8988T (cell line): ENCODE data around the gene PGS1.
"Not testable (repeated sequence)": the region's sequence is repeated elsewhere in the genome, so short reads cannot be mapped to it uniquely, and the experiment has no call there.

Source experiments
- DNase-seq: peaks from one replicate; pipeline ENCODE4 v3.0.0; 2011

Gene PGS1

GRCh38 chr17:78378225-78379130 lies at the start of gene PGS1:
Gene PGS1, plus strand, starts transcription at chr17:78378649. Its CDS starts 17 bp downstream, at chr17:78378666.
- DNase-seq = no peak

GRCh38 chr17:78329263-78330059 lies 49.0 kb upstream of the PGS1 start:
- DNase-seq = no peak

DNA sequence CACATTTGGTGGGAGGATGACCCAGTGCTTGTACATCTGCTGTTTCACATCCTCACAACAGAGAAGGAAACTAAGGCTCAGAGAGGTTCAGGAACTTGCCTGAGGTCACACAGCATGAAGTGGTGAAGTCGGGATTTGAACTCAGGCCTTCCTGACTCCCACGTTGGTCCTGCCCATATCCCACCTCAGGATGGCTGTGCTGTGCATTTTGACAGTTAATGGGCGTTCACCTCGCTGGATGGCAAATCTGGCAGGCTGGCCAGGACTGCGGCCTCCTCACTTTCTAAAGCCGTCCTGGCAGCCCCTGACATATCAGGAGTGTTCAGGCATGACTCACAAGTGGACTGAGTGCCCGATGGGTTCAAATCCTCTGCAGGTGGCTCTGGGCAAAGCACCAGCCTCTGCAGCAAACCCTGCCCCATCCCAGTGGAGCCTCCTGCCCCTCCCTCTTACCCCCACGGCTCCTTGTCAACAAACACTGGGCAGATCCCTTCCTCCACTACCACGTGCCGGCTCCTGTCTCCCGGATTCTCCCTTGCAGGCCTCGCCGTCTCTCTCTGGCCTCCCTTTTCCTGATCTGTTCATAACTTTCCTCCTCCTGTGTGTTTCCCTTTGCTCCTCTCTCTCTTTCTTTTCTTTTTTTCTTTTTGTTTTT lies 47.8 kb upstream of the PGS1 start:
- no peak for DNase-seq

GRCh38 chr17:78331355-78331754 lies 47.1 kb upstream of the PGS1 start:
- DNase-seq = not testable (repeated sequence)

- DNase-seq = no peak
Observed at GRCh38 chr17:78332991-78333390, 45.5 kb upstream of the PGS1 start.

GRCh38 chr17:78335209-78335608 lies 43.2 kb upstream of the PGS1 start:
- no peak for DNase-seq

GRCh38 chr17:78337244-78338109 lies 41.0 kb upstream of the PGS1 start:
- no peak for DNase-seq

- DNase-seq = no peak
Observed at GRCh38 chr17:78338486-78339259, 39.8 kb upstream of the PGS1 start.

DNA sequence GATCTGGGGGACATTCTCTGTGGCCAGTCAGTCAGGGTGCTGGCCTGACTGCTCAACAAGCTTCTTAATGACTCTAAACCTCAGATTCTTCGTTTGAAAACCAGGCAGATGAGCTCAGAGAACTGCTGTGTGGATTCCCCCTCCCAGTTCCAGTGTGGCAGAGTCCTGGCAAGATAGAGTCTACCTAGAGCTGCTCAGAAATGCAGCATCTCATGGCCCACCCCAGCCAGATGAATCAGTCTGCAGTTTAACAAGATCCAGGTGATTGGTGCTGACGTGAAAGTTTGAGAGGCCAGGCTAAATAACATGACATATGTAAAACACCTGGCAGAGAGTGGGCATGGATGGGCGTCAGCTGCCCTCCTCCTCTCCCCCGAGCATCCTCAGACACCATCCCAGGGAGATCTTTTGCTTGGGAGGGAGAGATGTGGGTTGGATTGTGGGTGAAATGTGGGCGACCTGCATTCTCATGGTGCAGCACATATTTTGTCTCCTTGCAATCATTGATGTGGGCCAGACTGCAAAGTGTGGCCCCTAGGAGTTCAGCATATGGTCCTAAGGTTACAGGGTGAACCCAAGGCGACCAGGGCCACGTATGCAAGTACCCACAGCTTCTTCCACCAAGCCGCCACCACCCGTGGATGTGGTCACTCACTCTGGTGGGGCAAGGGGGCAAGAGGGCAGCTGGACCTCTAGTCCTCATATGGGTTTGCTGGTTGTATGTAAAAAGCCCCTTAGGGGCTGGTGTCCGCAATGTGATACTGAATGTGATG lies 38.1 kb upstream of the PGS1 start:
- DNase-seq = no peak

GRCh38 chr17:78341559-78342448 lies 36.6 kb upstream of the PGS1 start:
- peak; percentile 68 for DNase-seq

DNA sequence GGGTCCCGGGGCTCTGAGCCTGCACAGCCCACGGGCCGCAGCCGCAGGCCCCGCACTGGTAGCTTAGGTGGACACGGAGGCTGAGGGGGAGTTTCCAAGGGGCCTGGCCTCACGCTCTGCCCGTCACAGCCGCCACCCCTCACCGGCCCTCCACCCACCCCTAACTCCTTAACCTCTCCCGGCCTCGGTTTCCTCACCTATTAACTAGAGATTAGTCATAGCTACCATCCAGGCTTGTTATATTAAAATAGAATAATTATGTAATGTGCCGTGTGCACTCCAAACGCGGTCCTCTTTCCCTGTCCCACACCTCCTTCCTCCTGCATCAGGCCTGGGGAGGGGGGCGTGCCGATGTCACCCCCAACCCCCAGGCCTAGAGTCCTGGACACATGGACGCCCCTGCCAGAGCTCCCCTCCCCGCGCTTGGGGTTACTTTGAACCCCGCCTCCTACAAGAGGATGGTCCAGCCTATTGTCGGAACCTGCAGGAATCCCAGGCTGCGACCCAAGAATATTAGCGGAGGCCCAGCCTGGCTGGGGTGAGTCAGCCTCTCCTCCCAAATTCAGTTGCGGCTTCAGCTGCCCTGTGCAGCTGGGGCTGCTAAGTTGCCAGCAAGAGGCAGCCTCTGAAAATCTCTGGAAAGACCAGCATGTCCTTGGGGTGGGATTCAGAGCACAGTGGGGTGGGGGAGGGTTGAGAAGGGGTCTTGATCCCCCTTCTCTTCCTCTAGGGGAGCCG lies 35.8 kb upstream of the PGS1 start:
- DNase-seq = no peak

DNA sequence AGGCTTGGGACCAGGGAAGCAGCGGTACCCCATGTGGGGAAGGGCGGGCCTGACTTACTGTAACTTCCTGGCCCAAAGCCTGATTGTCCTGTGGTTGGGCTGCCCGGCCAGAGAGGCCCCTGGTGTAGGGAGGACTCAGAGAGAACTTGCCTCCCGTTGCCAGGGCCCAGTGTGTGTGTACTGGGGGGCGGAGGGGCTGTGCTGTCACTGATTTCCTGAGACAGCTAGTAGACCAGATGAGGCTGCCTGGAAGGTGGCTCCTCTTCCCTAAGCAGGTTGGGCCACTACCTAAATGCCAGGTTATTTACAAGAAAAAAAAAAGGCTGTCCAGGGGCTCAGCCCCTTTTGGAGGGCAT lies 35.3 kb upstream of the PGS1 start:
- no peak for DNase-seq

DNA sequence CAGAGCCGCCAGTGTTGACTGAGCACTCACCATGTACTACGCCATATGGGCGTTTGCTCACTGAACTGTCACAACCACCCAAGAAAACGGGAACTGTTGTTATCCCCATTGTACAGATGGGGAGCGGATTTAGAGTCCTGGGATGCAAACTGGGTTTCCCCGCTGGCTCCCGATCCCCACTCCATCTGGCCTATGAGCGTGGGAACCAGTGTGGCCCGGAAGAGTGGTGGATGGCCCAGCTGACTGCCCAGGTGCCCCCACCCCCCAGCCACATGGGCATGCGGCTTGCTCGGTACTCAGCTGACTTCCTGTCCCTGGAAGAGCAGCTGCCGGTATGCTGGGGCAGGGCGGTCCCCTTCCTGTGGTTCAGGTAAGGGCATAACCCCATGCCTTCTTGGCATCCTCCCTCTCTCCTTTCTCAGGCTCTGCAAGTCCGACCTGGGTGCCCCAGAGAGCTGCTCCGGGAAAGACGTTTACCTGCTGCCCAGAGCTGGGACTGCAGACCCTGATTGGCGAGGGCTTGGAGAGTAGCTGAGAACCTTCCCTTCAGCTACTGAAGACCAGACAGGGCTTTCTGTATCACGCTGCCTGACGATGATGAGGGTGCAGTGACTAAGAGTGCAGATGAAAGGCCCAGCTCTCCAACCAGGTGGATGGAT lies 34.8 kb upstream of the PGS1 start:
- DNase-seq = no peak

- DNase-seq = no peak
Observed at GRCh38 chr17:78344666-78345065, 33.8 kb upstream of the PGS1 start.

DNA sequence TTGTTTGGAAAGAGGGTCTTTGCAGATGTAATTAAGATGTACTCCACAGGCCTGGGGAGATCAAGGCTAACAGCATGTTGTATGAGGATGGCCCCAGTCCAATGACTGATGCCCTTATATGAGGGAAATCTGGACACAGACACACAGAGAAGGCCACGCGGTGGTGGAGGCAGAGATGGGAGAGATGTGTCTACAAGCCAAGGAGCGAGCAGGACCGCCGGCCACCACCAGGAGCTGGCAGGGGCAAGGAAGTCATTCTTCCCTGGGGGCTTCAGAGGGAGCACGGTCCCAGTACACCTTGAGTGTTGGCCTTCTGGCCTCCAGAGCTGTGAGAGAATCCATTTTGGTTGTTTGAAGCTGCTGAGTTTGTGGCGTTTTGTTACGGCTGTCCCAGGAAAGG lies 33.3 kb upstream of the PGS1 start:
- no peak for DNase-seq

DNA sequence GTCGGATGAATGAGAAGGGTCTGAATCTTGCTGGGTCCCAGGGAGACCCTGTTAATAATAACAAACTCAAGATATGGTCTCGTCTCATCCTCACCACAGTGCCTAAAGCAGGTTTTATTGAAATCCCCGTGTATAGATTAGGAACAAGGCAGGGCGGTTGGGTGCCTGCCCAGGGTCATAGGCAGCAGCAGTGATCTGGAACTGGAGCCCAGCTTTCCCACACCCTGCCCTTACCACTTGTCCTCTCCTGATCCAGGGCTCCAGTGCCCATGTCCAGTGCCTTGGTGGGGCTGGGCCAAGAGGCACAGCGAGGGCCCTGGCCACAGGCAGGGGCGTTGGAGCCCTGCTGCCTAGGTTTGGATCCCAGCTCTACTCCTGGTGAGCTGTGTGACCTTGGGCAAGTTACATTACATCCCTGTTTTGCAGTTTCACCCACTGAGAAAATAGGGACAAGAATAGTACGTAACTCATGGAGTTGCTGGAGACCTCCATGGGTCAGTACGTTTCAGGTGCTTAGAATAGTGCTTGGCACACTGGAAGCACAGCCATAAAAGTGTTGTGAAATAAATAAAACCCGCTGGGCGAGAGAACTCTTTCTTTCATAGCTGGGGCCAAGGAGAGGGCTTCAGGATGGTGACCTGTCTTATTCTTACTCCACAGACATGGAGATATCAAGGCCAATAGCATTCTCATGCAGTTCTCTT lies 32.5 kb upstream of the PGS1 start:
- no peak for DNase-seq

DNA sequence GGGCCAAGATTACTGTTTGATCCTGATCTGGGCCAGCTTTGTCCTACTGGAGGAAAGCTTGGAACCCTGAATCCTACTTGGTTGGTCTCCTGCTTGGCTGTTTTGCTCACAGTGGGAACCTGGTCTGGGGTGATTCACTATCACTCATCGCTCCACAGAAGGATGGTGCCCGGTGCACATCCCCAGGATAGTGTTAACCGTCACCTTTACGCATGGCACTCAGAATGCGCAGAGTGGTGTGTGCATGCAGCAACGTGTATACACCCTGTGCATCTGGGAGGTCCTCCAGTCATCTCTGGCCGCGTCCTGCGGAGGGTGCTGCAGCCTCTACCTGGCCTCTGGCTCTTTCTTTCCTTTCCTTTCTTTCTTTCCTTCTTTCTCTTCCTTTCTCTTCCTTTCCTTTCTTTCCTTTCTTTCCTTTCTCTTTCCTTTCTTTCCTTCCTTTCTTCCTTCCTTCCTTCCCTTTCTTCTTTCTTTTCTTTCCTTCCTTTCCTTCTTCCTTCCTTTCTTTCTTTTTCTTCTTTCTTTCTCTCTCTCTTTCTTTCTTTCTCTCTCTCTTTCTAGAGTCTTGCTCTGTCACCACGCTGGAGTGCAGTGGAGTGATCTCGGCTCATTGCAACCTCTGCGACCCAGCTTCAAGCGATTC lies 31.7 kb upstream of the PGS1 start:
- no peak for DNase-seq
